GM12801 (cell line): ENCODE measurements around the gene CTBP2.

Experiments
- CTCF ChIP-seq: IDR thresholded peaks from one replicate; pipeline ENCODE4 v1.5.1; 2011; ENCODE audit warnings: control low read depth; ENCODE audit not compliant: insufficient read length; ENCODE audit errors: extremely low read depth

The CTBP2 gene

GRCh38 chr10:125122566-125122965 lies 37.8 kb downstream of the CTBP2 start:
- TF ChIP-seq CTCF, result no peak

GRCh38 chr10:125121003-125121402 lies 39.4 kb downstream of the CTBP2 start:
- TF ChIP-seq CTCF, result no peak

GRCh38 chr10:125120053-125120710 lies 40.2 kb downstream of the CTBP2 start:
- no peak for TF ChIP-seq CTCF

- TF ChIP-seq CTCF, result no peak
Observed at GRCh38 chr10:125118701-125119100, 41.7 kb downstream of the CTBP2 start.

GRCh38 chr10:125118011-125118611 lies 42.3 kb downstream of the CTBP2 start:
- no peak for TF ChIP-seq CTCF

GRCh38 chr10:125116652-125117310 lies 43.6 kb downstream of the CTBP2 start:
- no peak for TF ChIP-seq CTCF

GRCh38 chr10:125116041-125116649 lies 44.2 kb downstream of the CTBP2 start:
- no peak for TF ChIP-seq CTCF
